HCT116 (cell line): ENCODE data around the gene TES. TPM values are rescaled to one million over a fixed set of nuclear protein-coding genes. Genes with fewer than 3 reads are reported as not detected.

ENCODE experiments used
- ATAC-seq: fragments of 200-7000 bp; cut with Tn5 transposase; 2 replicates; pipeline ENCODE4 v1.9.1; 2020; ENCODE audit warnings: mild to moderate bottlenecking, moderate library complexity
- BruUV-seq: library from RNA; stranded (reverse); fragments of 400-500 nt; replicated peaks from 2 replicates; lab custom pipeline; 2021; lab: Mats Ljungman, UMichigan
- CTCF ChIA-PET: fragments of 300-600 bp; sonication (Branson Sonifier 250); formaldehyde crosslinking; loops from one replicate; lab custom pipeline; 2021; ENCODE audit warnings: antibody characterized with exemption; lab: Charles Lee
- POLR2A ChIA-PET: fragments of 300-600, 350-600 bp; sonication (Branson Sonifier 250); formaldehyde crosslinking; loops from one replicate; lab custom pipeline; 2021; ENCODE audit warnings: antibody characterized with exemption; lab: Charles Lee
- RAD21 ChIA-PET, 2 experiments: fragments of 300-600 bp; sonication (Branson Sonifier 250); formaldehyde crosslinking; loops; one replicate each; lab custom pipeline; 2023; ENCODE audit warnings: low total read pairs in 2 of 2; ENCODE audit not compliant: uncharacterized antibody in 2 of 2, unreplicated experiment in 2 of 2, low non-redundant PET in 1 of 2; lab: Charles Lee
- DNase-seq: peaks from one replicate; pipeline ENCODE4 v3.0.0-alpha.2; 2010; ENCODE audit warnings: low read depth, low spot score
- H2AFZ ChIP-seq: fragments of 200-600 bp; shearing (Covaris generic), sonication (generic); 2 replicates; pipeline ENCODE4 v1.6.1; 2017; ENCODE audit warnings: low read depth, mixed run types, mixed read lengths, antibody characterized with exemption, low read length; ENCODE audit not compliant: poor library complexity, severe bottlenecking
- H3K27ac ChIP-seq: 2 replicates; pipeline ENCODE4 v1.5.1; 2012; ENCODE audit warnings: low read depth, low read length
- H3K27me3 ChIP-seq: fragments of 200-600 bp; sonication (generic); 2 replicates; pipeline ENCODE4 v1.6.1; 2016; ENCODE audit warnings: mixed run types, low read length, mixed read lengths; ENCODE audit not compliant: insufficient read depth
- H3K36me3 ChIP-seq, 2 experiments: fragments of 200-500 bp in 1 of 2; fragments of 200-600 bp in 1 of 2; sonication (Bioruptor generic) in 1 of 2; sonication (generic) in 1 of 2; 2 replicates each; pipeline versions ENCODE4 v1.5.1 to v1.6.1; 2014 to 2016; ENCODE audit warnings: low read length in 2 of 2, inconsistent platforms in 1 of 2, mixed read lengths in 1 of 2, mixed run types in 1 of 2; ENCODE audit not compliant: insufficient read depth in 2 of 2, control insufficient read depth in 1 of 2
- H3K4me1 ChIP-seq, 2 experiments: fragments of 200-600 bp in 1 of 2; sonication (generic) in 1 of 2; 2 replicates each; pipeline versions ENCODE4 v1.5.1 to v1.6.1; 2012 to 2017; ENCODE audit warnings: low read length in 2 of 2, inconsistent platforms in 1 of 2, mild to moderate bottlenecking in 1 of 2, mixed read lengths in 1 of 2, mixed run types in 1 of 2, moderate library complexity in 1 of 2; ENCODE audit not compliant: insufficient read depth in 2 of 2, control insufficient read depth in 1 of 2
- H3K4me2 ChIP-seq: fragments of 200-600 bp; sonication (generic); 2 replicates; pipeline ENCODE4 v1.6.1; 2017; ENCODE audit warnings: mixed run types, low read length, mixed read lengths
- H3K4me3 ChIP-seq, 2 experiments: fragments of 200-600 bp in 1 of 2; sonication (generic) in 1 of 2; replicated peaks in 1 of 2; 2 replicates each; pipeline ENCODE4 v1.5.1; 2011 to 2016; ENCODE audit warnings: low read length in 2 of 2, control low read depth in 1 of 2, low read depth in 1 of 2, mild to moderate bottlenecking in 1 of 2, mixed read lengths in 1 of 2, mixed run types in 1 of 2
- H3K79me2 ChIP-seq: fragments of 200-600 bp; sonication (generic); 2 replicates; pipeline ENCODE4 v1.6.1; 2017; ENCODE audit warnings: mild to moderate bottlenecking, mixed run types, low read length, moderate library complexity, mixed read lengths; ENCODE audit not compliant: insufficient read depth
- H3K9ac ChIP-seq: fragments of 200-600 bp; sonication (generic); 2 replicates; pipeline ENCODE4 v1.6.1; 2016; ENCODE audit warnings: low read length, mixed read lengths
- H3K9me2 ChIP-seq: fragments of 200-600 bp; sonication (generic), shearing (Covaris generic); 2 replicates; pipeline ENCODE4 v1.6.1; 2017; ENCODE audit warnings: mixed run types, mild to moderate bottlenecking, moderate library complexity; ENCODE audit not compliant: insufficient read depth
- H3K9me3 ChIP-seq, 2 experiments: fragments of 200-500 bp in 1 of 2; fragments of 200-600 bp in 1 of 2; sonication (Bioruptor generic) in 1 of 2; sonication (generic) in 1 of 2; 2 replicates each; pipeline ENCODE4 v1.6.1; 2014 to 2017; ENCODE audit warnings: low read length in 2 of 2, mixed read lengths in 2 of 2, inconsistent platforms in 1 of 2, low read depth in 1 of 2, mild to moderate bottlenecking in 1 of 2, mixed run types in 1 of 2, moderate library complexity in 1 of 2; ENCODE audit not compliant: control insufficient read depth in 1 of 2, insufficient read depth in 1 of 2
- H4K20me1 ChIP-seq: fragments of 200-600 bp; sonication (generic), shearing (Covaris generic); 2 replicates; pipeline ENCODE4 v1.6.1; 2017; ENCODE audit warnings: mixed run types, mild to moderate bottlenecking, moderate library complexity; ENCODE audit not compliant: insufficient read depth
- CBX3 ChIP-seq: IDR thresholded peaks from 2 replicates; pipeline ENCODE4 v1.6.1; 2012; ENCODE audit warnings: low read depth
- CEBPB ChIP-seq: IDR thresholded peaks from 2 replicates; pipeline ENCODE4 v1.6.1; 2012; ENCODE audit warnings: low read depth
- EGR1 ChIP-seq: IDR thresholded peaks from 2 replicates; pipeline ENCODE4 v1.6.1; 2012; ENCODE audit warnings: low read depth
- ELF1 ChIP-seq: IDR thresholded peaks from 2 replicates; pipeline ENCODE4 v1.6.1; 2012; ENCODE audit warnings: low read depth, borderline replicate concordance
- JUND ChIP-seq: IDR thresholded peaks from 2 replicates; pipeline ENCODE4 v1.6.1; 2012
- SP1 ChIP-seq: IDR thresholded peaks from 2 replicates; pipeline ENCODE4 v1.6.1; 2012; ENCODE audit warnings: low read depth
- intact Hi-C: fragments of 100-400 bp; cut with micrococcal nuclease; formaldehyde crosslinking; loops from 2 replicates; pipeline ENCODE4 v1.10.0; 2022
- total RNA-seq: library from RNA; stranded (reverse); gene quantifications from one replicate; pipeline ENCODE4 v1.2.1, GENCODE V29; 2021; ENCODE audit not compliant: unreplicated experiment
- TF ChIP-seq, protein P1 (sequence below): IDR thresholded peaks from 2 replicates; pipeline ENCODE4 v1.6.1; 2011; ENCODE audit warnings: mild to moderate bottlenecking, low read length, moderate library complexity; ENCODE audit not compliant: insufficient replicate concordance; ENCODE audit errors: extremely low read depth

TES gene
- total RNA-seq, 1 experiment from 2014 or later = 129 TPM

DNA sequence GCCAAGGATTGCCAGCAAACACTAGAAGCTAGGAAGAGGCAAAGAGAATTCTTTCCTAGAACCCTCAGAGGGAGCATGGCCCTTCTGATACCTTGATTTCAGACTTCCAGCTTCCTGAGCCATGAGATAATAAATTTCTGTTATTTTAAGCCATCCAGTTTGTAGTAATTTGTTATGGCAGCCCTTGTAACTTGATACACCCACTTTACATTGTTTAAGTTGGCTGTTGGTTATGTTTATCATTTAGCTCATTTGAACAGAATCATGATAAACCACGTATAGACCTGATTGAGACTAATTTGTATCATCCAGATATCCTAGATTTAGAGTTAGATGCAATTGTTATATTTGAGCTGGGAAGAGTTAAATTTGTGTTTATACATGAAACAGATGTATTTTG lies 9.4 kb upstream of the TES start (continued):
- TF ChIP-seq, protein P1, sequence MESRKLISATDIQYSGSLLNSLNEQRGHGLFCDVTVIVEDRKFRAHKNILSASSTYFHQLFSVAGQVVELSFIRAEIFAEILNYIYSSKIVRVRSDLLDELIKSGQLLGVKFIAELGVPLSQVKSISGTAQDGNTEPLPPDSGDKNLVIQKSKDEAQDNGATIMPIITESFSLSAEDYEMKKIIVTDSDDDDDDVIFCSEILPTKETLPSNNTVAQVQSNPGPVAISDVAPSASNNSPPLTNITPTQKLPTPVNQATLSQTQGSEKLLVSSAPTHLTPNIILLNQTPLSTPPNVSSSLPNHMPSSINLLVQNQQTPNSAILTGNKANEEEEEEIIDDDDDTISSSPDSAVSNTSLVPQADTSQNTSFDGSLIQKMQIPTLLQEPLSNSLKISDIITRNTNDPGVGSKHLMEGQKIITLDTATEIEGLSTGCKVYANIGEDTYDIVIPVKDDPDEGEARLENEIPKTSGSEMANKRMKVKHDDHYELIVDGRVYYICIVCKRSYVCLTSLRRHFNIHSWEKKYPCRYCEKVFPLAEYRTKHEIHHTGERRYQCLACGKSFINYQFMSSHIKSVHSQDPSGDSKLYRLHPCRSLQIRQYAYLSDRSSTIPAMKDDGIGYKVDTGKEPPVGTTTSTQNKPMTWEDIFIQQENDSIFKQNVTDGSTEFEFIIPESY = no peak
- TF ChIP-seq JUND (no peak), SP1 (no peak), ELF1 (no peak), EGR1 (no peak)
- TF ChIP-seq, all 23 proteins: peak for 0

DNA sequence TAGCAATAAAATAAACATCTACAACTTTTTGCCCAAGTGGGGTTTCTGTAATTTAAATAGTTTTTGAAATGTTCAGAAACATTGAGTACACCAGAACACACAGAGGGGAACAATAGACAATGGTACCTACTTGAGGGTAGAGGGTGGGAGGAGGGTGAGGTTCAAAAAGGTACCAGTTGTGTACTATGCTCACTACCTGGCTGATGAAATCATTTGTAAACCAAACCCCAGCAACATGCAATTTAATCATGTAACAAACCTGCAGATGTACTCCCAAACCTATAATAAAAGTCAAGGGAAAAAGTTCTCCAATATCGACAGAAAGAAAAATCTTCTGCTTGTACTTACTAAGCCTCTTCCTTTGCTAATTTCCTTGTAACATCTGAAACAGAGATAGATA lies 4.2 kb upstream of the TES start:
- ChIA-PET POLR2A (no interaction called here), RAD21 (no interaction called here), CTCF (interaction anchor here (1.2 kb wide), 1 partner anchor 25 kb away, joined by 6 read pairs; no protein-coding TSS in a partner anchor)
- Histone ChIP-seq H4K20me1 (no peaks in the 10 kb centered on the region), H3K4me2 (no peak overlapping the region), H3K4me1 (peaks cover 7 to 10% of the 10 kb centered on the region in 2 experiments; a peak in 3 of 4 replicates), H3K27me3 (no peaks in the 10 kb centered on the region), H3K9ac (no peak overlapping the region), H3K4me3 (no peak overlapping the region), H3K9me2 (no peaks in the 10 kb centered on the region), H3K27ac (no peak overlapping the region), H2AFZ (no peak overlapping the region), H3K9me3 (no peaks in the 10 kb centered on the region), H3K79me2 (peaks cover 5% of the 10 kb centered on the region), H3K36me3 (no peaks in the 10 kb centered on the region)
- DNase-seq = no peak
- intact Hi-C loops = no loop called here
- BruUV-seq = no TSS peak
- TF ChIP-seq, protein P1 = no peak
- TF ChIP-seq CEBPB (peak; percentile 64), CBX3 (no peak)
- no peak for ATAC-seq
